ENCODE data around the gene ZBTB5.
"Not testable (repeated sequence)": the region's sequence is repeated elsewhere in the genome, so short reads cannot be mapped to it uniquely, and the experiment has no call there.

ZBTB5 gene

DNA sequence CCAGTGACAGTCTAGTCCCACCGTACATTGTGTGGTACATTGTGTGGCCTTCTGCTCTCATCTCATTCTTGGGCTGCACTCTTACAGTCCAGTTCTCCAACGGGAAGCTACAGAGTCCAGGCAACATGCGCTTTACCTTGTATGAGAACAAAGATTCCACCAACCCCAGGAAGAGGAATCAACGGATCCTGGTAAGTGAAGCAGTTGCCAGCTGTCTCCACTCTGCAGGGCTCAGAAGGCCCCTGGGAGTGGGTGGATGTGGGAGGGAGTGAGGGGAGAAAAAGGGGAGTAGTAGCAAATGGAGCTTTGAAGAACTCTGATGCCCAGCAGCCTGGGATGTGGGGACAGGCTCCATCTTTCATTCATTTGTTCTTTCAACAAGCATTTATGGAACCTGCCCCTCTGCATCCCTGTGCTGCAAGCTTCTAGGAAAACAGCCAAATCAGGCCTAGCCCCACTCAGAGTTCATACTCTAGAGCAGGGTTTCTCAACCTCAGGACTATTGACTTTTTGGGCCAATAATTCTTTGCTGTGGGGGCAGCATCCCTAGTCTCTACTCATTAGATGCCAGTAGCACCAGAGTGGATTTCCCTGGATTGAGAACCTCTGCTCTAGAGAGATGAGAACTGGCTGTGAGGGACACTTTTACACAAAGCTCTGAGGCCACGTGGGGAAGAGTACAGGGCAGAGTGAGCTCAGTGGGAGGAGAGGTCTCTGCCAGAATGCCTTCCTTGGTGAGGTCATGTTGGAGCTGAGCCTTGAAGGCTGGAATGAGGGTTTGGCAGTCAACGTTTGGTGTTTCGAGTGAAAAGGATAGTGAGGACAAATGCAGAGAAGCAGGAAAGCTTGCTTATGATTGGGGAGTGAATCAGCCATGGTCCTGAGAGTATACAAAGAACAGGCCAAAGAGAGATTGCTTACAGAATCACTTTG is 21.6 kb upstream of the ZBTB5 start:
- DNase-seq (ENCODE audit: low read depth in 1 of 2, low spot score in 1 of 2): no peak

DNA sequence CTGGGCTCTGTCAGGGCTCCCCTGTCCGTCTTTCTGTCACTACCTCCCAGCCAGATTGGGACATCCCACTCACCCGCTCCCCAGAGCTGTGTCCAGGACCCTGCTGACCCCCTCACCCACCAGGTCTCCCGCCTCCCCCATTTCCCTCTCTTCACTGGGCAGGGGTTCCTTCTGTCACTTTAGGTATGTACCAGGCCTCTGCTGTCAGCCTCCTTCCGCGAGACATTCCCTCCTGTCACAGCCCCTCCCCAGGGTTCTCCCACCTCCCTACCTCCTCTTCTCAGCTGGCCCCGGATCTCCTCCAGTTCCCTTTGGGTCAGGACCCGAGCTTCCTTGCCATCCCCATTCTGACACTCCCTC is 21.0 kb upstream of the ZBTB5 start:
- DNase-seq (ENCODE audit: low read depth in 1 of 2, low spot score in 1 of 2): no peak

DNA sequence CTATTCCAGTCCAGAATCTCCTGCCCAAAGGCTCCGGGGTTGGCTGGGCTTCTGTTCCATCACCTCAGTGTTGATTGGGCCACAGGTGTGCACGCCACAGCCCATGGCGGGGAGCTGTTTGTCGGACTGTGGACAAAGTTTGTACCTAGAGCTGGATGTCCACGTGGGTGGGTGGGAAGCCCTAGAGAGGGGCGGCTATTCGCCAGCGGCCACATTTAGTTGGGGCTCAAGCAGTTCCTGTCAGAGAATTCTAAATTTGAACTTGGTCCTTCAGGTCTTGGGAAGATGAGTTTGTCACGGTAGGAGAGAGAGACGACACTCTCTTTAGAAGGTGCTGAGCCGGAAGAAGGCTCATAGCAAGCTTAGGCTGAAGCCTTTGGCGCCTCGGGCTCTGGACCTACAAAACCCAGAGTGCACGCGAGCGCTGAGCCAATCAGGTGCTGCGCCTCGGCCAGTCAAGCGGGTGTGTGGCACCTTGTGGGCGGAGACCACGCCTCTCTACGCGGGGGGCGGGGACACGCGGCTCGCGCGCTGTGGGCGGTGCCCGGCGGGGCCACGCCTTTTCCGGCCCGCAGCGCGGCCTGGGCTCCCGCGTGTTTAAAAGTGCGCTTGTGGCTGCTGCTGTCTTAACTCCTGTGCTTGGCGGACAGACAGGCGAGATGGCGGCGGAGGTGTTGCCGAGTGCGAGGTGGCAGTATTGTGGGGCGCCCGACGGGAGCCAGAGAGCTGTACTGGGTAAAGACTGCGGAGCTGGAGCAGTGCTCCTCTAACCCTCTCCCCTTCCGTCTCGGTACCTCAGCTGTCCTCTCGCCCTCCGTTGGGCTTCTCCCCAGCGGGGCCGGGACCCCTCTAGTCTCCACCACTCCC is 20.4 kb upstream of the ZBTB5 start, which contains the start of gene POLR1E:
Gene POLR1E, plus strand, starts transcription at position 560 of the 867 bp plus-strand sequence. Its CDS starts 100 bp downstream, at position 660.
- DNase-seq (ENCODE audit: low read depth in 1 of 2, low spot score in 1 of 2): peak; percentile 96 to 97

DNA sequence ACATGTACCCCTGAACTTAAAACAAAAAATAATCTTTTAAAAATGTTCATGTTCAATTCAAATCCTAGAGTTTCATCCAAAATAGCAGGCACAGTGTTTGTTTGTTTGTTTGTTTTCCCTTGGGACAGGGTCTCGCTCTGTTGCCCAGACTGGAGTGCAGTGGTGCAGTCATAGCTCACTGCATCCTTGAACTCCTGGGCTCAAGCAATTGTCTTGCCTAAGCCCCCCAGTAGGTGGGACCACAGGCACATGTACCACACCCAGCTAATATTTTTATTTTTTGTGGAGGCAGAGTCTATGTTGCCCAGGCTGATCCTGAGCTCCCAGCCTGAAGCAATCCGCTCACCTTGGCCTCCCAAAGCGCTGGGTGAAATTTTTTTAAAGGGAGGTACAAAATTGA is 15.5 kb upstream of the ZBTB5 start:
- DNase-seq (ENCODE audit: low read depth in 1 of 2, low spot score in 1 of 2): no peak

DNA sequence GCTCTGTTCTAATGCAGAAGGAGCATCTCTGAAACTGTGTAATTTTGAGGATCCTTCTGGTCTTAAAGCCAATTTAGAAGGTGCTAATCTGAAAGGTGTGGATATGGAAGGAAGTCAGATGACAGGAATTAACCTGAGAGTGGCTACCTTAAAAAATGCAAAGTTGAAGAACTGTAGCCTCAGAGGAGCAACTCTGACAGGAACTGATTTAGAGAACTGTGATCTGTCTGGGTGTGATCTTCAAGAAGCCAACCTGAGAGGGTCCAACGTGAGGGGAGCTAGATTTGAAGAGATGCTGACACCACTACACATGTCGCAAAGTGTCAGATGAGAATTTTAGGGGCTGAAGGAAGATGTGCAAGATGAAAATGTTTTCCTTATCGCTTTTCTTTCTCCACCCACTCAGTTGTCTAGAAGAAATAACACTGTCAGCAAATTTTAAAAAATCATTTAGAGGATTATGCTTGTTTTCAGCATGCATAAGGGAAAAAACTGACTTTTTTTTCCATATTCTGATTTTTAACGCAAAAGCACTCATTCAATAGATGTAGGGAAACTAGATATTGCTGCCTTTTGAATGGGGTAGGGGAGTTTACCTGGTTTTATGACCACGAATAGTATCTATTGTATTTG is 12.9 kb upstream of the ZBTB5 start:
- DNase-seq (ENCODE audit: low read depth in 1 of 2, low spot score in 1 of 2): not testable (repeated sequence)

DNA sequence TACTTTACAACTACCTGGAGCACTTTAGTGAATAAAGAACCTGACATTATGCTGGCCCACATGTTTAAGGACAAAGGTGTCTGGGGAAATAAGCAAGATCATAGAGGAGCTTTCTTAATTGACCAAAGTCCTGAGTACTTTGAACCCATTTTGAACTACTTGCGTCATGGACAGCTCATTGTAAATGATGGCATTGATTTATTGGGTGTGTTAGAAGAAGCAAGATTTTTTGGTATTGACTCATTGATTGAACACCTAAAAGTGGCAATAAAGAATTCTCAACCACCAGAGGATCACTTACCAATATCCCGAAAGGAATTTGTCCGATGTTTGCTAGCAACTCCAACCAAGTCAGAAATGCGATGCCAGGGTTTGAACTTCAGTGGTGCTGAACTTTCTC is 12.2 kb upstream of the ZBTB5 start:
- not testable (repeated sequence) for DNase-seq (ENCODE audit: low read depth in 1 of 2, low spot score in 1 of 2)

DNA sequence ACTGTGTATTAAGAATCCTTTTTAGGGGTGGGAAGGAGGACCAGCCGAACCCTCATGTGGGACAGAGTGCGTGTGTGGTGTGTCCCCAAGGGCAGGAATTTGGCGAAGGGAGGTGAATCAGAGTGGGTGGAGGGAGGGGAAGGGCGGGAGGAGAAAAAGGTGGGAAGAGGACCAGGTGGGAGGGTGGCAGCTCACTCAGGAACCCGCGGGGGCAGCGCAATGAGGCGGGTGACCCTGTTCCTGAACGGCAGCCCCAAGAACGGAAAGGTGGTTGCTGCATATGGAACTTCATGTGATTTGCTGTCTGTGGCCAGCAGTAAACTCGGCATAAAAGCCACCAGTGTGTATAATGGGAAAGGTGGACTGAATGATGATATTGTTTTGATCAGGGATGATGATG is 11.7 kb upstream of the ZBTB5 start:
- DNase-seq (ENCODE audit: low read depth in 1 of 2, low spot score in 1 of 2): no peak

DNA sequence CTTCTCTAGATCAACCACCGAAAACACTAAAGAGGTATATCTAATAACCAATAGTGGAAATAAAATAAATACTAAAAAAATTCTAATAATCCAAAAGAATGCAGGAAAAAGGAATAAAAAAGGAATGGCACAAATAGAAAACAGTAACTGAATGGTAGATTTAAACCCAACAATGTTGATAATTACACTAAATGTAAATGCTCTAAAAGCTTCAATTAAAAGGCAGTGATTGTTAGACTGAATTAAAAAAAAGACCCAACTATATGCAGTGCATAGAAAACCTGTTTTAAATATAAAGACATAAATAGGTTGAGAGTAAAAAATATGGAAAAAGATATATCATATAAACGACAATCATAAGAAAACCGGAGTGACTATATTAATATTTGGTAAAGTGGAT is 9.2 kb upstream of the ZBTB5 start:
- no peak for DNase-seq (ENCODE audit: low read depth in 1 of 2, low spot score in 1 of 2)

DNA sequence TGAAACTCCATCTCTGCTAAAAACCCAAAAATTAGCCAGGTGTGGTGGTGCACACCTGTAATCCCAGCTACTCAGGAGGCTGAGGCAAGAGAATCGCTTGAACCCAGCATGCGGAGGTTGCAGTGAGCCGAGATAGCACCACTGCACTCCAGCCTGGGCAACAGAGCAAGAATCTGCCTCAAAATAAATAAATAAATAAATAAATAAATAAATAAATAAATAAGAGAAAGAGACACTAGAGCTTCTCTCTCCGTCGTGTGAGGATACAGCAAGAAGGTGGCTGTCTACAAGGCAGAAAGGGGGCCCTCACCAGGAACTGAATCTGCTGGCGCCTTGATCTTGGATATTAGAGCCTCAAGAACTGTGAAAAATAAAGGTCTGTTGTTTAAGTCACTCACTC is 8.7 kb upstream of the ZBTB5 start:
- DNase-seq (ENCODE audit: low read depth in 1 of 2, low spot score in 1 of 2): not testable (repeated sequence)

DNA sequence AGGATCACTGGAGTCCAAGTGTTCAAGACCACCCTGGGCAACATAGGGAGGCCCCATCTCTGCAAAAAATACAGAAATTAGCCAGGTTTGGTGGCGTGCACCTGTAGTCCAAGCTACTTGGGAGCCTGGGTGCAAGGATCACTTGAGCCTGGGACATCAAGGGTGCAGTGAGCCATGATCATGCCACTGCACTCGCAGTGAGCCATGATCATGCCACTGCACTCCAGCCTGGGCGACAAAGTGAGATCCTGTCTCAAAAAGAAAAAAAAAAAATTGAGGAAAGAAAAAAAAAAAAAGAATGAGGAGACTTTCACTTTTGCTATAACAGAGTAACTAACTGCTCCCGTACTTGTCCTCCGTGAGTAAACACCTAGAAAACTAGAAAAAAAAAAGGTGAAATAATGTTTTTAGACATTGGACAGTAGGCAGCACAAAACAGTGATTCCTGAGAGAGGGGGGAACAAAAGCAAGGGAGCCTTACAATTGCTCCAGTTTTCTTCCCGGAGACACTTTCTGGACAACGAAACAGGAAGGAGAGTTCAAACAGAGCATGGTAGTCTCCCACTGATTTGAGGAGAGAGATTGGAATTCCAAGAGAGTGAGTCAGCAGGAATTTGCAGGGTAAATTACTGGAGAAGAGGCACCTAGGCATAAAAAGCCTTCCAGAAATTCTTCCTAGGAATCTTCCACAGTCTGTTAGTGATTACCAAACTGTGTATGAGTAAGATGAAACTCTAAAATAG is 6.9 kb upstream of the ZBTB5 start:
- DNase-seq (ENCODE audit: low read depth in 1 of 2, low spot score in 1 of 2): no peak

DNA sequence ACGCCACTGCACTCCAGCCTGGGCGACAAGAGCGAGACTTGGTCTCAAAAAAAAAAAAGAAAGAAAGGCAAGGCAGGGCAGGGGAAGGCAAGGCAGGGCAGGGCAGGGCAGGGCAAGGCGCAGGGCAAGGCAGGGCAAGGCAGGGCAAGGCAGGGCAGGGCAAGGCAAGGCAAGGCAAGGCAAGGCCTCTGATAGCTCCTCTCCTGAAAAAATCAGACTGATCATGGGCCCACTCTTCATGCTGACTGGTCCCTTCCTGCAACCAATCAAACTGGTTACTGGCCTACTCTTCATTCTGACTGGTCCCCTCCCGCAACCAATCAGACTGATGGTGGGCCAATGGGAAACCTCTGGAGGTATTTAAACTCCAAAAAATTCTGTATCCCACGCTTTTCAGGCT is 3.4 kb upstream of the ZBTB5 start:
- DNase-seq (ENCODE audit: low read depth in 1 of 2, low spot score in 1 of 2): no peak

DNA sequence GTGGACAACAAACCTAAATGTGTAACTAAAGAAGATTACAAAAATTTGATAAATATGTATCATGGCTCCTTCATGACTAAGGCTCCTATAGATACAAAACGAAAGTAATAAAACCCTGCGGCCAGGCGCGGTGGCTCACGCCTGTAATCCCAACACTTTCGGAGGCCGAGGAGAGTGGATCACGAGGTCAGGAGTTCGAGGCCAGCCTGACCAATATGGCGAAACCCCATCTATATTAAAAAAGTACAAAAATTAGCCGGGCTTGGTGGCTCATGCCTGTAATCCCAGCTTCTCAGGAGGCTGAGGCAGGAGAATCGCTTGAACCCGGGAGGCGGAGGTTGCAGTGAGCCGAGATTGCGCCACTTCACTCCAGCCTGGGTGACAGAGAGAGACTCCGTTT is 2.3 kb upstream of the ZBTB5 start:
- DNase-seq (ENCODE audit: low read depth in 1 of 2, low spot score in 1 of 2): not testable (repeated sequence)

DNA sequence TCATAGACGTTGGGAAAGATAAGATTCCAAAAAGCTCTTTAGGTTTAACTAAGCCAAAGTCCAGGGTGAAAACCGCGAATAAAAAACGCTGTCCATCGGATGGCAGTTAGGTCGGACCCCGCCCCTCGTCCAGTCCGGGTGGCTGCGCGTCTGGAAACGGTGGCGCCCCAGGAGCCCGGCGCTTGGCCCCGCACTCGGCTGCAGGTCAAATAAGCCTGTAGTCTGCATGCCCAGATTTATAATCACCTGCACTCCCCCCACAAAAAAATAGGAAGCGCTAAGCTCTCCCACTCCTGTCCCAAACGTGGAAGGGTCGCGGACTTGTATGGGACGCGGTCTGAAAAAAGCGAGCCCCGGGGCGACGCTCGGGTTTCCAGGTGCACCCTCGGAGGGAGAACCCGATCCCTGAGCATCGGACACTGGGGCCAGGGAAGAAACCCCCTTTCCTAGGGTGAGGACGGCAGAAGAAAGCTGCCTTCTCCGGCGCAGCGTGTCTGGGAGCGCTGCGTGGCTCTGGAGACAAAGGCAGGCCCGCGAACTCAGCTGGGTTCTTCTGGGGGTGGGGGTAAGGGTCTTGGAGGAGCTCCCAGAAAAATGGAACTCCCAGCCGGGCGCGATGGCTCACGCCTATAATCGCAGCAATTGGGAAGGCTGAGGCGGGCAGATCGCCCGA is 923 bp upstream of the ZBTB5 start:
- DNase-seq (ENCODE audit: low read depth in 1 of 2, low spot score in 1 of 2): peak in 1 of 2 donors; percentile 12

DNA sequence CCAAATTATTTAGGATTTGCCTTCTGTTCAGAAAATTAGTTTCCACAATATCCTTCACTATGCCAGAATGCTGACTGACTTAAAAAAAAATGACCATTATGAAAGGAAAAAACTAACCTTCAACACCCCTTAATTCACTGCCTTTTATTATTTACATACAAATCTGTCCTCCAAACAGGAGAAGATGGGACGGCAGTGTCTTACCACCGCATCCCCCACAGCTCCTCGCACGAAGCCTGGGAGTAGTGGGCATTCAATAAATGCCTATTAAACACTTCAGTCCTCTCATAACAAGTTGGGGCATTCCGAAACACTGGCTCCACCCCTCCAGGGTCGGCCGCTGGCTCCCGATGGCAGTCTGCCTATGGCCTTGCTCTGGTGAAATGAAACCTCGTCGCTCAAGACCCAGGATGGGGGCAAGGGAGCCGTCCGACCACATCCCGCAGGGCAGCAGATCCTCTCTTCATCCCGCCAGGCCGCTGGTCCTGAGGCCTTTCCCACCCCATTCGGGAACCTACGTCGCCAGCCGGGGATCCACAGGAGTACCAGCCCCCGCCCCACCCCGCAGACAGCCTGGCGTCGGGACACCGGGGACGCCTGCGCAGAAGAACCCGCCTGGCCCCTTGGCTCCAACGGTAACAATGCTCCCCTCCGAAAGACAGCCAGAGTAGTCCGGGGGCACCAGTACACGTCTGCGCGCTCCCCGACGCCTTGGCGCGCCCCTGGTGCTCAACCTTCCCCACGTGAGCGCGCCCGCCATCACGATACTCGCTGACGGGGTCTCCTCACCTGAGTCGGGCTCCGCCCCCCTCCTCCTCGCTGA is 613 bp downstream of the ZBTB5 start:
- DNase-seq (ENCODE audit: low read depth in 1 of 2, low spot score in 1 of 2): peak in 1 of 2 donors; percentile 40

DNA sequence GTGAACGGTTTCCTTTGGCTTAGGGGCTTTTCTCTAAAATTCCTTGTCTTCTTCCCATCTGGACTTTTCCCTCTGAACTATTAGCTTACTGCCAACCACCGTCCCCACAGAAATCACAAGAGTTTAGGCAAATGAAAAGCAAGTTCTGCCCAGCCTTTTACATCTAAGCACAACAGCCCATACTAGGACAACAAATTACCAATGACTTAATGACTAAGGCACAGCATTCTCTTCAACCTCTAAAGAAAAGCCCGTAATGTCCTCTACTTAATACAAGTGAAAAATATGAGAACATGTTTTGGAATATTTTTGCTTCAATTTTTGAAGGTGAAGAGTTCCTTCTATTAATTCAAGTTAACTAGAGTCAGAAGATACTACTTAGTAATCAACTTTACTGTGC is 1.2 kb downstream of the ZBTB5 start:
- no peak for DNase-seq (ENCODE audit: low read depth in 1 of 2, low spot score in 1 of 2)

DNA sequence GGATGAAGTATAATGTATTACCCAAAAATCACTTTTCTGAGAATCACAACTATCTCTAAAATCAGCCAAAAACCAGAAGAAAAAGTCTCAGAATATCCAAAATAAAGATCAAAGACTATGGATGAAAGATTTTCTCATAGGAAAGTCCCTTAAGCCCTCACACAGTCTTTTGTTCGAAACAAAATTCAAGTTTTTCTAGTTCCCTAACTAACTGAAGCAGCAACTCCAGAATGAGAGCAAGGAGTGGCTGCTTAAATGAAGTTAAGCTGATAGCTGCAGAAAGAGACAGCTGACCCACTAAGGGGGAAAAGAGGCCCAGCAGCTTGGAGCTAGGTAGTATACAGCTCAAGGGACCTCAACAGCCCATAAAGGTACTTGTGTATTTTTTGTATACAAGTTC is 8.4 kb downstream of the ZBTB5 start:
- no peak for DNase-seq (ENCODE audit: low read depth in 1 of 2, low spot score in 1 of 2)

DNA sequence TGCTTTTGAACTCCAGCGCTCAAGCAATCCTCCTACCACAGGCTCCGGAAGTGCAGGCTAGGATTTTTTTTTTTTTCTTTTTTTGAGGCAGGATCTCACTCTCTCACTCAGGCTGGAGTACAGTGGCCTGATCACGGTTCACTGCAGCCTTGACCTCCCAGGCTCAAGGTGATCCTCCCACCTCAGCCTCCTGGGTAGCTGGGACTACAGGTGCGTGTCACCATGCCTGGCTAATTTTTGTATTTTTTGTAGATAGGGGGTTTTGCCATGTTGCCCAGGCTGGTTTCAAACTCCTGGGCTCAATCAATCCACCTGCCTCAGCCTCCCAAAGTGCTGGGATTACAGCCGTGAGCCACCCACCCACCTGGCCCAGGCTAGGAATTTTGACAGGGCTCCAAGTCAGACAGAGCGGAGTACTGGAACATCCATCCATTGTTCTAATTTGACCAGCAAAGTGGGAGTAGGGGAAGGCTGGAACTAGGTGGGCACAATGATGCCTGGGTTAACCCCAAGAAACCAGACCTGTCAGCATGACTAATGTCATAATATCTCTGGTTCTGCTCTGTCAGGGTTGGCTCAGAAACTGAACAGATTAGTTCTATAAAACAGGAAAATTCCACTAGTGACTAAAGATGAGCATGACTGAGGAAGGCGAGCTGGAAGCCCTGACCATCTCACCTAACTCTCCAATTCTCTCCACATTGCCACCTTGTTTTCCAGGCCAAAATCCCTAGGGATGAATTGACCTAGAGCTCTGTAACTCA is 9.2 kb downstream of the ZBTB5 start:
- DNase-seq (ENCODE audit: low read depth in 1 of 2, low spot score in 1 of 2): no peak

DNA sequence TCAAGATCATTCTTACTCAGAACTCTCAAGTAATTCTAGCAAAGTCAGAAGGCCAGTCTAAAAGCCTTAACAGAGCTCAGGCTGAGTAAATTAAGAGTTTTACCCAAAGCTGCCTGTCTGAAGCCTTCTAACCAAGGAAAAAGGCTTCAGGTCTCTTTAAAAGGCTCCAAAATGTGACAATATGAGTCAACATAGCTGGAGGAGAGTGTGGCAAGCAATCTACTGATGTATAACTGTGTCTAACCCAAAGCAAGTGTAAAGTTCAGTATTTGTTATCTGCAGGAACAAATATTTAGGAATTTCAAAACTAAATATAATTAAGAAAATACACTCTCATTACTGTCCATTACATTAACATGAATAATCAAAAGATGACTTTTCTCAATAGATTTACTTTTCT is 11.0 kb downstream of the ZBTB5 start:
- no peak for DNase-seq (ENCODE audit: low read depth in 1 of 2, low spot score in 1 of 2)

DNA sequence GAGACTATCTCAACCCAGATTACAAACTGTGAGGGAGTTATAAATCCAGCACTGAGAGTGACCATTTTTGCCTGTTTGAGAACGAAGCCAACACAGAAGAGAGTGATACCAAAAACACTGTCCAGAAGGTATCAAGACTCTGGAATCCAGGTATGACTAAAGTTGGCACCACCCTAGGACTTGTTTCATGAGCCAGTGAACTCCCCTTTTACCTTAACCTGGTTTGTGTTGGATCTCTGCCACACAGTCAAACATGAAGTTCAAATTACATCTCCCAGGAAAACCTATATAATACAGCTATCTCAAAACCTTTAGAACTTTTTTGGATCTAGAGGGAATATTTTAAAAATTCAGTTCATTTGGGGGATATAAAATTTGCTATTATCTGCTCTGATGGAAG is 11.4 kb downstream of the ZBTB5 start:
- DNase-seq (ENCODE audit: low read depth in 1 of 2, low spot score in 1 of 2): no peak
